Endothelial cell (in vitro differentiated cells): Measurements from ENCODE around the gene PCDHGC5. TPM values are rescaled to one million over a fixed set of nuclear protein-coding genes. Genes with fewer than 3 reads are reported as not detected.
A peak's percentile ranks its signal among the peaks of the same experiment; 100 is the strongest.

ENCODE experiments used
- DNase-seq: peaks from one replicate; pipeline ENCODE4 v3.0.0; 2021; ENCODE audit warnings: low spot score
- H3K27ac Mint-ChIP-seq: one replicate; pipeline ENCODE4 v1.8.0; 2021; ENCODE audit warnings: mixed read lengths, inconsistent platforms; ENCODE audit not compliant: unreplicated experiment
- H3K27me3 Mint-ChIP-seq: one replicate; pipeline ENCODE4 v1.8.0; 2021; ENCODE audit warnings: mild to moderate bottlenecking, moderate library complexity, mixed read lengths, inconsistent platforms; ENCODE audit not compliant: unreplicated experiment
- H3K36me3 Mint-ChIP-seq: one replicate; pipeline ENCODE4 v1.8.0; 2021; ENCODE audit warnings: mild to moderate bottlenecking, low read depth, mixed read lengths, inconsistent platforms; ENCODE audit not compliant: unreplicated experiment
- H3K4me1 Mint-ChIP-seq: one replicate; pipeline ENCODE4 v1.8.0; 2021; ENCODE audit warnings: mild to moderate bottlenecking, mixed read lengths, inconsistent platforms; ENCODE audit not compliant: unreplicated experiment
- H3K4me3 Mint-ChIP-seq: one replicate; pipeline ENCODE4 v1.8.0; 2021; ENCODE audit warnings: mild to moderate bottlenecking, mixed read lengths, inconsistent platforms; ENCODE audit not compliant: unreplicated experiment
- H3K9me3 Mint-ChIP-seq: one replicate; pipeline ENCODE4 v1.8.0; 2021; ENCODE audit warnings: mixed read lengths, inconsistent platforms; ENCODE audit not compliant: unreplicated experiment
- CTCF ChIP-seq: fragments of 200-600 bp; sonication (generic); IDR thresholded peaks from one replicate; pipeline ENCODE4 v1.5.0; 2021; ENCODE audit warnings: antibody characterized with exemption; ENCODE audit not compliant: unreplicated experiment
- total RNA-seq: library from RNA; stranded (reverse); fragmentation: NEBNext Ultra II Directional; extraction: Animal tissue kit (Norgen Biotek cat#: 25700); gene quantifications from one replicate; pipeline ENCODE4 v1.2.1, GENCODE V29; 2021; ENCODE audit not compliant: unreplicated experiment

PCDHGC5 gene
- total RNA-seq, 1 donor from 2014 or later = 2.9 TPM

- H3K27ac Mint-ChIP-seq = peak overlapping the region; percentile 48
Observed at GRCh38 chr5:141494761-141495452, 6.0 kb downstream of the PCDHGC5 start.

GRCh38 chr5:141495453-141495811 is 6.6 kb downstream of the PCDHGC5 start:
- no peak for DNase-seq
- H3K27me3 Mint-ChIP-seq = peaks cover 20% of the 10 kb centered on the region
- H3K27ac Mint-ChIP-seq = no peak overlapping the region
- H3K9me3 Mint-ChIP-seq = no peaks in the 10 kb centered on the region
- peak overlapping the region; percentile 4 for H3K4me3 Mint-ChIP-seq
- peaks cover 41% of the 10 kb centered on the region for H3K4me1 Mint-ChIP-seq
- H3K36me3 Mint-ChIP-seq = peaks cover 30% of the 10 kb centered on the region
- TF ChIP-seq CTCF = no peak

More at GRCh38 chr5:141494761-141495452, 6.0 kb downstream of the PCDHGC5 start:
- Mint-ChIP-seq H3K4me3 (peak overlapping the region; percentile 21), H3K36me3 (peaks cover 33% of the 10 kb centered on the region), H3K4me1 (peaks cover 41% of the 10 kb centered on the region), H3K9me3 (no peaks in the 10 kb centered on the region), H3K27me3 (peaks cover 22% of the 10 kb centered on the region)
- no peak for TF ChIP-seq CTCF
- no peak for DNase-seq

- Mint-ChIP-seq H3K27me3 (peaks cover 15% of the 10 kb centered on the region), H3K27ac (no peak overlapping the region), H3K36me3 (peaks cover 24% of the 10 kb centered on the region), H3K9me3 (no peaks in the 10 kb centered on the region), H3K4me3 (no peak overlapping the region), H3K4me1 (peaks cover 35% of the 10 kb centered on the region)
- no peak for DNase-seq
- no peak for TF ChIP-seq CTCF
Observed at GRCh38 chr5:141496038-141496437, 7.2 kb downstream of the PCDHGC5 start.

GRCh38 chr5:141501761-141502160 is 12.9 kb downstream of the PCDHGC5 start:
- peaks cover 7% of the 10 kb centered on the region for H3K27me3 Mint-ChIP-seq
- no peak overlapping the region for H3K4me3 Mint-ChIP-seq
- DNase-seq = no peak
- peaks cover 36% of the 10 kb centered on the region for H3K36me3 Mint-ChIP-seq
- H3K4me1 Mint-ChIP-seq = peaks cover 8% of the 10 kb centered on the region
- no peak for TF ChIP-seq CTCF
- no peaks in the 10 kb centered on the region for H3K9me3 Mint-ChIP-seq
- H3K27ac Mint-ChIP-seq = no peak overlapping the region

- H3K27ac Mint-ChIP-seq = no peak overlapping the region
- H3K36me3 Mint-ChIP-seq = peaks cover 36% of the 10 kb centered on the region
- H3K27me3 Mint-ChIP-seq = peaks cover 11% of the 10 kb centered on the region
Observed at GRCh38 chr5:141503681-141504080, 14.8 kb downstream of the PCDHGC5 start.

More at GRCh38 chr5:141503681-141504080, 14.8 kb downstream of the PCDHGC5 start:
- no peak for DNase-seq
- no peaks in the 10 kb centered on the region for H3K9me3 Mint-ChIP-seq
- peaks cover 13% of the 10 kb centered on the region for H3K4me1 Mint-ChIP-seq
- no peak overlapping the region for H3K4me3 Mint-ChIP-seq
- no peak for TF ChIP-seq CTCF
